OCI-LY1 (cell line): ENCODE measurements around the gene ACTL8.

Source experiments
- CTCF ChIP-seq: fragments of 200-600 bp; sonication (generic), shearing (Covaris generic); IDR thresholded peaks from 2 replicates; pipeline ENCODE4 v1.5.1; 2017; ENCODE audit warnings: mild to moderate bottlenecking, antibody characterized with exemption, low read length, moderate library complexity, mixed read lengths
- EZH2 ChIP-seq: fragments of 200-600 bp; sonication (generic), shearing (Covaris generic); IDR thresholded peaks from 2 replicates; pipeline ENCODE4 v1.8.0; 2017; ENCODE audit warnings: borderline replicate concordance, mixed run types, mild to moderate bottlenecking, antibody characterized with exemption, low read length, moderate library complexity, mixed read lengths

- TF ChIP-seq CTCF (no peak), EZH2 (no peak)
These were observed 21.3 kb downstream of the ACTL8 start for GRCh38 chr1:17776426-17776825.
